HG03432 (cell line): ENCODE measurements around the gene UGGT2.
"Not testable (repeated sequence)": the region's sequence is repeated elsewhere in the genome, so short reads cannot be mapped to it uniquely, and the experiment has no call there.

ENCODE experiments used
- ATAC-seq: cut with Tn5 transposase; IDR thresholded peaks from one replicate; pipeline ENCODE4 v1.9.1; 2021; ENCODE audit warnings: mild to moderate bottlenecking, moderate library complexity; ENCODE audit not compliant: unreplicated experiment

Gene UGGT2

DNA sequence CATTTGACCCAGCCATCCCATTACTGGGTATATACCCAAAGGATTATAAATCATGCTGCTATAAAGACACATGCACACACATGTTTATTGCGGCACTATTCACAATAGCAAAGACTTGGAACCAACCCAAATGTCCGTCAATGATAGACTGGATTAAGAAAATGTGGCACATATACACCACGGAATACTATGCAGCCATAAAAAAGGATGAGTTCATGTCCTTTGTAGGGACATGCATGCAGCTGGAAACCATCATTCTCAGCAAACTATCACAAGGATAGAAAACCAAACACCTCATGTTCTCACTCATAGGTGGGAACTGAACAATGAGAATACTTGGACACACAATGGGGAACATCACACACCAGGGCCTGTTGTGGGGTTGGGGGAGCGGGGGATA is 2.2 kb downstream of the UGGT2 start:
- not testable (repeated sequence) for ATAC-seq

DNA sequence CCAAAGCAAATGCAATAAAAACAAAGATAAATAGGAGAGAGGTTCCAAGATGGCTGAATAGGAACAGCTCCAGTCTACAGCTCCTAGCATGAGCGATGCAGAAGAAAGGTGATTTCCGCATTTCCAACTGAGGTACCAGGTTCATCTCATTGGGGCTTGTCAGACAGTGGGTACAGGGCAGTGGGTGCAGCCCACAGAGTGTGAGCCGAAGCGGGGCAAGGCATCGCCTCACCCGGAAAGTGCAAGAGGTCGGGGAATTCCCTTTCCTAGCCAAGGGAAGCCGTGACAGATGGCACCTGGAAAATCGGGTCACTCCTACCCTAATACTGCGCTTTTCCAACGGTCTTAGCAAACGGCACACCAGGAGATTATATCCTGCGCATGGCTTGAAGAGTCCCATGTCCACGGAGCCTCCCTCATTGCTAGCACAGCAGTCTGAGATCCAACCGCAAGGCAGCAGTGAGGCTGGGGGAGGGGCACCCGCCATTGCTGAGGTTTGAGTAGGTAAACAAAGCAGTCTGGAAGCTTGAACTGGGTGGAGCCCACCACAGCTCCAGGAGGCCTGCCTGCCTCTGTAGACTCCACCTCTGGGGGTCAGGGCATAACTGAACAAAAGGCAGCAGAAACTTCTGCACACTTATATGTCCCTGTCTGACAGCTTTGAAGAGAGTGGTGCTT is 6.6 kb downstream of the UGGT2 start:
- not testable (repeated sequence) for ATAC-seq

DNA sequence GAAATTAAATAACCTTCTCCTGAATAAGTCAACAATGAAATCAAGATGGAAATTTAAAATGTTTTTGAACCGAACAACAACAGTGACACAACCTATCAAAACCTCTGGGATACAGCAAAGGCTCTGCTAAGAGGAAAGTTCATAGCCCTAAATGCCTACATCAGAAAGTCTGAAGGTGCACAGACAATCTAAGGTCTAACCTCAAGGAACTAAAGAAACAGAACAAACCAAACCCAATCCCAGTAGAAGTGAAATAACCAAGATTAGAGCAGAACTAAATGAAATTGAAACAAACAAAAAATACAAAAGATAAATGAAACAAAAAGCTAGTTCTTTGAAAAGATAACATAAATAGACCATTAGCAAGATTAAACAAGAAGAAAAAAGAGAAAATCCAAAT is 9.0 kb downstream of the UGGT2 start:
- ATAC-seq: no peak

DNA sequence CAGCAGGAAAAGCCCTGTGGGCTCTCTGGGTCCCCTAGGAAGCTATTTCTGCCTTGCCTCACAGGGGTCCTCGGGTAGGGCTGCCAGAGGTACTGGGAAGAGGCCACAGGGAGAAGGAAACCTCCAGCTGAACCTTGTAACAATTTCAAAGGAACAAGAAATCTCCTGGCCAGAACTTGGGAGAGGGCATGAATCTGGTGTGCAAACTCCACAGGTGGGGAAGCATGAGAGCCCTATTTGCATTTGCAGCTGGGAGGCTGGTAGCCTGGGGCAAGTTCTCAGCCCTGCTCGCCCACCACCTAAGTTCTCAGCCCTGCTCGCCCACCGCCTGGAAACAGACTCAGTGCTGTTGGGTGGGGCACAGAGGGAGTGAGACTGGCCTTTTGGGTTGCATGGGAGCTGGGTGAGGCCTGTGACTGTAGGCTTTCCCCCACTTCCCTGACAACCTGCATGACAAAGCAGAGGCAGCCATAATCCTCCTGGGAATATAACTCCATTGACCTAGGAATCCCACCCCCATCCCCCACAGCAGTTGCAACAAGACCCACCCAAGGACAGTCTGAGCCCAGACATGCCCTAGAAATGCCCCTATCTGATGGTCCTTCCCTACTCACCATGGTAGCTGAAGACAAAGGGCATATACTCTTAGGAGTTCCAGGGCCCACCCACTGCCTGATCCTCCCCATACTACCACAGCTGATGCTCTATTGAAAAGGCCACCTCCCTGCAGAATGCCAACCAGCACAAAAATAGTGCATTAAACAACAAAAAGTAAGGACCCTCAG is 11.7 kb downstream of the UGGT2 start:
- no peak for ATAC-seq

DNA sequence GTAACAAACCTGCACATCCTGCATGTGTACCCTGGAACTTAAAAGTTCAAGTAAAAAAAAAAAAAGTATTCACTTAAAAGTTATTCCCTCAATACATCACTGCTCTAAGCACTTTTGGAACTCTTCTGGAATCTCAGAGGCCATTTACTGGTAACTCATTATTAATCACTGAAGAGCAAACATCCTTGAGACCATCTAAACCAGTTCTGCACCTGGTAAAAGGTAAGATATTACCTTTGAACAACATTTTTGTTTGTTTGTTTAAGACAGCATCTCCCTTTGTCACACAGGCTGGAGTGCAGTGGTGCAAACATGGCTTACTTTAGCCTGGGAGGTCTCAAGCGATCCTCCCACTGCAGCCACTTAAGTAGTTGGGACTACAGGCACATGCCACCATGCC is 16.7 kb downstream of the UGGT2 start:
- no peak for ATAC-seq

DNA sequence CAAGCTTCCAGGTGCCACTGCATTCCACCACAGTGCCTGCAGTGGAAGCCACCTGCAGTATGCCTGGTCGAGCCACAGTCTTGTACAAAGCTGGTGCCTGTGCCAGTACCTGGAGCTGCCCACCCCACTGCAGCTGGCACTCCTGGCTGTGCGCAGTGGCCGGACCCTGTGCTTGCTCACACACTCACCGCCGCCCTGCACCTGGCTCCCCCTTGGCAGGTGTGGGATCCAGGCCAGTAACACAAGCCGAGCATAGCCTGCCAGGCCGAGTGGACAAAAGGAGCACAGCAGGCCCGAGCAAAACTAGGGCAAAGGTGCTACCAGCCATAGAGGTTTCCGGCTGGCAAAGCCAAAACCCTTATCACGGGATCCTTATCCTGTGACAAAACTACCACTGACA is 18.5 kb downstream of the UGGT2 start:
- no peak for ATAC-seq

DNA sequence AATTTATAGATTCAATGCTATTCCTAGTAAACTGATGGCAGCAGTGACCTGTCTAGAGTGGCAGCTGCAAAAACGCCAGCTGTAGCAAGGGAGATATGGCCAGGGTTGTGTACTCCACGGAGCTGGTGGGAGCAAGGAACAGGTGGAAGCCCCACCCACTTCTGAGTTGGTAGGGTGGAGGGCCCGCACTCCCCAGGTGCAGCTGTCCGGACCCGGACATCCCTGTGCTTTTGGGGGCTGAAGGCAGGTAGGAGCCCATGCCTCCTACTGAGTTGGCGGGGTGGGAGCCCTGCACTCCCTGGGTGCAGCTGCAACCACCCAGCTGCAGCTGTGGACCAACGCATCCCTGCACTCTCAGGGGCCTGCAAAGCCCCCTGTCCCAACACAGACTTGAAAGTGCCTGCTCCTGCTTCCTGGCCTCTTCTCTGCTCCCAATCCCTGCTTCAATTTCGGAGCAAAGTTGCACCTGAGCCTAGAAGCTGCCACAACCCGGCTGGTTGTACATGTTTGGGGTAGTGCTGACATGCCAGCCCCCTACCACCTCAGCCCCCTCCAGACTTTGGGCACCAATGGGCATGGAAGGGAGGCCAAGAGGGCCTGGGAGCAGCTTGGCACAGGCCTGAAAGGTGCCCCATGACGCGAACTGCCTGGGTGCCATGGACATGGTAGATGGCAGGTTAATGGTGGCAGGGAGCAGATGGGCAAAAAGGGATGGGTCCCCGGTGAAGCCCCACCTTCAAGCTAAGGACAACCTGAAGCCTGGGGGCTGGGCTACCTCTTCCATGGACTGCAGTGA is 19.8 kb downstream of the UGGT2 start:
- ATAC-seq: no peak

DNA sequence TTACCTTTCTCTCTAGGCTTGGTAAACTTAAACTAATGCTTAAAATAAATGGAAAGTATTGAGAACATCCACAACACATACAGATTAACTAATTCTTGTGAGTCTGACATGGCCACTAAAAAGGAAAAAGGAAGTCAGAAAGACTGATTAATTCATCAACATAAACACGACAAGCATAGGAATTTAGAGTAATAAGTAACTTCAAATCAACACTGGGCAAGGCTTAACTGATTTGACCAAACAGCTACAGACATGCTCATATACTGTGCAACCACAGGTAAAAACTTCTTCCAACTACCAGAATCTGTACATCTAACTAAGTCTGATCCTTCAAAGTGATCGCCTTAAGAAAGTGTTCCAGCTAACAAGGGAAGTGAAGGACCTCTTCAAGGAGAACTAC is 20.5 kb downstream of the UGGT2 start:
- ATAC-seq: no peak

DNA sequence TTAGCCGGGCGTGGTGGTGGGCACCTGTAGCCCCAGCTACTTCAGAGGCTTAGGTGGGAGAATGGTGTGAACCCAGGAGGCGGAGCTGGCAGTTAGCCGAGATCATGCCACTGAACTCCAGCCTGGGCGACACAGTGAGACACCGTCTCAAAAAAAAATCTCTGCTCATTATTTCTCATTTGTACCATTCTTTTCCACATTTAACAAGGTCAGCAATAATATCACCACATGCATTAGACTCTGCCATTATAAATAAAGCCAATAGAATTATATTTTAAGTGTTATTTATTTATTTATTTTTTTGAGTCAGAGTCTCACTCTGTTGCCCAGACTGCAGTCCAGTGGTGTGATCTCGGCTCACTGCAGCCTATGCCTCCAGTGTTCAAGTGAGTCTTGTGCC is 24.2 kb downstream of the UGGT2 start:
- no peak for ATAC-seq

DNA sequence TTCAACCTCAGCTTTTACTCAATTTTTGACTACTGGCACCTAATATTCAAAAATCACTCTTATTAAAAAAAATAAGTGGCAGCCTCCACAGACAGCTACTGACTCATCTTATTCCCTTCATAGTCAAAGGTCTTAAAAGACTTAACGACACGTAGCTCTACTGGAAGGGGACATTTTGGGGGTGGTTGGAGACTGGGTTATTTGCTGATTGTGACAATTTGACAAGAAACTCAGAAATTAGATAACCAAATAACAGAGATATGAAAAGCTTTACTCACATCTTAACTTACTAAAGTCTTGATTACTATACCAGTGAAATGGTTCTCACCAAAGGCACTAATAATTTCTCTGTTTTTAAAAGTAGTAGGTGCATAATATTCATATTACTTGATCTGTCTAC is 25.7 kb downstream of the UGGT2 start:
- no peak for ATAC-seq

DNA sequence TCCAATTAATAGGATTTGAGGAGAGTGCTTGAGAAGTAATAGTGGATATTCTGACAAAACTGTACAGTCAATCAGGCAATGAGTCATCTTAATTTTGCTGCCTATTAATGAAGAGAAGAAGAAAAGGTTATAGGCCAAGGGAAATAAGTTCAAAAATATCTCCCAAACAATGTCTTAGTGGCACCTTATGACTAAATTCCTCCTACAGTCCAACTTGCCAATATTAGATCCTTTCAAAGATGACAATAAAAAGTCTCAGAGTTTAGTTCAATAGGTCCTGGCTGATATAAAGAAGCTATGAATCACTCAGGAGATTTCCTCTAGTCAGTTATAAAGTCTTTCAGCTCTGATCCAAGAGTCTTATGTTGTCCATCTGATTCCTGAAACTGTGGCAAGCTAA is 27.9 kb downstream of the UGGT2 start:
- no peak for ATAC-seq

DNA sequence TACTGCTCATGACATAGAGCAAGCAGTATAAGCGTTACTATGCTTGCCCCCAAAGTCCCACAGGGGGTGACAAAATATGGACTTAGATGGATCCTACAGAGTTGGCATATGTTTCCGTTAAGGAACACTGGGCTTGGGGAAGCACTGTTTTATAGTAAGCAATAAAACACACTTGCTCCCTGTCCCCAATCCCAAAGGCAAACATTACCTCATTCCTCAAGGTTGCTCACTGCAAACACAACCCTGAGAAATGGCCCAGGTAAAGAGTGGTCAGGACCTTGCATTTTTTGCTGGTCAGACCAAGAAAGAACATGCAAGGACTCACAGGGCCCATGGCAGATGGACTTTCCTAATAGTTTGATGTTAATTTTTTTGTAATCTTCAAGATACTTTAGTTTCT is 32.3 kb downstream of the UGGT2 start:
- ATAC-seq: no peak

DNA sequence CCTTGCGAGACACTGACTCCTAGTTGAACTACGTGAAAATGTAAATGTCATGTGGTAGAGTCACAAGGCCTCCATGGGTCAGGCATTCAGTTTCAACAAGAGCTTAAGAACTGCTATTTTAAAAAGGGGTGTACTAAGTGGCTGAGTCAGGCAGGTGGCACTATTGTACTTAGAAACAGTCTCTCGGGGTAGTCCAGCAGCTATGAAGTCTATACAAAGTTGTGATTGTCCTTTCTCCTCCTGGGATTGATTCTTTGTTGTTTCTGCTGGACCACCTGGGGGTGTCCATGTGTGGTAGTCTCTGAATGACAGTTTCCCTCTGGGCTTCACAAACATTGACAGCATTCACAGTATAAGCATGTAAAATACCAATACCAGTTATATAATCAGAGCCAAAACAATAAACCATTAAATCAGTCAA is 33.0 kb downstream of the UGGT2 start:
- peak; percentile 96 for ATAC-seq

DNA sequence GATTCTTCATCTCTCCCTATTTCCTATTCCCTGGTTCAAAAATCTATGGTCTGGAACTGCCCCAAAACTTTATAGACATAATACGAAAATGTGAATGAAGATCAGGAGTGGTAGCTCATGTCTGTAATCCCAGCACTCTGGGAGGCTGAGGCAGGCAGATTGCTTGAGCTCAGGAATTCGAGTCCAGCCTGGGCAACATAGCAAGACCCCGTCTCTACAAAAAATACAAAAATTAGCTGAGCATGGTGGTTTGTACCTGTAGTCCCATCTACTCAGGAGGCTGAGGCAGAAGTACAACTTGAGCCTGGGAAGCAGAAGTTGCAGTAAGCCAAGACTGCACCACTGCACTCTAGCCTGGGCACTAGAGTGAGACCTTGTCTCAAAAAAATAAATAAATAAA is 35.1 kb downstream of the UGGT2 start:
- ATAC-seq: no peak

DNA sequence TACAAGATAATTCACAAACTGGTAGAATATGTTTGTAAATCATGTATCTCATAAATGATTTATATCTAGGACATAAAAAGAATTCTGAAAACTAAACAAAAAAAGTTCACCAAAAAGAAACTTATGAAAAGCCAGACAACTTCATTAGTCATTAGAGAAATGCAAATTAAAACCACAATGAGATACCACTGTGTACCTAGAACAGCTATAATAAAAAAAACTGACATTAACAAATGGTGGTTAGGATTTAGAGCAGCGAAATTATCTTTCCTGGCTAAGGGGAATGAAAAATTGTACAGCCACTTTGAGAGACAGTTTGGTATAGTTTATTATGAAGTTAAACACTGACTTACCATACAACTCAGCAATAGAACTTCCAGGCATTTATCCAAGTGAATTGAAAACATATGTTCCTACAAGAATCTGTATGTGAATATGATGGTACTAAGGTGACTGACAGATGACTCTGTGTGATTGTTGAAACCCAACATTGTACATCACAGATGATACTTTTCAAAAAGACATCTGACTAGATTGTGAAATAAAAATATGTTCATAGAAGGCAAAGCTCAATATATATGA is 41.8 kb downstream of the UGGT2 start:
- ATAC-seq: no peak

DNA sequence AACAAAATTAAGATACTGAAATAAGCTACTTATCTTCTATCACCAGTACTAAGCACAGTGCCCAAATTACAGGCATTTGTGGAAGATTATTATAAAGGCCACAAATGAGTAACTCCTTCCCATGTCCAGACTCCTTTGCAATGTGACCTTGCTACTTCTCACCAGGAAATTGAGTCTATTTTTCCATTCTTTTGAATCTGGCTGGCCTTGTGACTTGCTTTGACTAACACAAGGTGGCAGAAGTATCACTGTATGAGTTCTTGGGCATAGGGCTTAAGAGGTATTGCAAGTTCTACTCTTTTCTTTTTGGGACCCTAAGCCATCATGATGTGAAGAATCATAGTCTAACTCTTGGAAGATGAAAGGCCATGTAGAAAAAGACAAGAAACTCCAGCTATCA is 49.9 kb downstream of the UGGT2 start:
- ATAC-seq: no peak

DNA sequence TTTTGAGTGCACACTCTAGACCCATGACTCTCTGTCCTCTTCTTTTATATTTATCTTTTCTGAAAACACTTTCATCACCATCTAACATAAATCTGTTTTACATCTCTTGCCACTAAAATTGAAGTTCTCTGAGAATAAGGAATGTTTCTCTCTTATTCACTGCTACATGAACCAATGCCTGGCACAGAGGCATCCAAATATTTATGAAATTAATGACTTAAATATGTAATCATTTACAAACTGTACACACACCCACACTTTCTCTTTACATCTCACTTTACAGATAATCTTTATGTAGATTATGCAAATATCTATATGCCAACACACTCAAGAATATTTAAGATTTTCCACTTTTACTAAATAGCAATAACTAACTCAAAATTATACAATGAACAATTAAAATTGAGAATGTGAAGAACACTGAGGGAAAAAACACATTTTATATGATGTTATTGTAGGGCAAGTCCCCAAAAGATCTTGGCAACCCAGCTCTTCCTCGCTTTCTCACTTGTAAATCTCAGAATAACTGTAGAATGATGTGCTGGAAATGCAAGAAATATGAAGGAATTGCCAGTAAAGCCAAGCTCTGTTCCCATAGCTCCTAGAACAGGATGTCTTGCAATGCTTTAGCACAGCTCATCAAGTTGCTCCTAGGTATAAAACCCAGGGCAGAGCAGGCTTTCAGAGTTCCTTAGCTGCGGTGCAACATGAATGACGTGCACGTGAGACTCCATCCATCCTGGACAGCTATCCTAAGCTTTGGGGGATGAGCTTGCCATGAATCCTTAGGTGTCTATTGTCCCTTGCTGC is 50.7 kb downstream of the UGGT2 start:
- ATAC-seq: no peak

DNA sequence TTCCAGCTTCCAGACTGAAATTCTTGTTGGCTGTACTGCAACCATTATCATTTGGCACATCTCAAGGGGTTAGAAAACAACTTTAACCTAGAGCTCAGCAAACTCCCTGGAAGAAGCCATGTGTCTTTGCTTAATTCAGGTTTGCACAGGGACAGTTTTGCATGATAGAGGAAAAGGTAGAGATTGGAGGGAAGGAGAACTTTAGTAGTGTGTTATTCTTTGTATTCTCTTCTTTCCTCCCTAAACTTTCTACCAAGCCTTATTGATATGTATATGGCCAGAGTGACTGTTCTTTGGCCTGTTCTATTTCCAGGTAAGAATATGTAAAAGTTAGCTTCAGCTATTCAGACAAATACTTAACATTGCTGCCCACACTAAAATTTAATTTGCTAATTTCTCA is 53.1 kb downstream of the UGGT2 start:
- no peak for ATAC-seq

DNA sequence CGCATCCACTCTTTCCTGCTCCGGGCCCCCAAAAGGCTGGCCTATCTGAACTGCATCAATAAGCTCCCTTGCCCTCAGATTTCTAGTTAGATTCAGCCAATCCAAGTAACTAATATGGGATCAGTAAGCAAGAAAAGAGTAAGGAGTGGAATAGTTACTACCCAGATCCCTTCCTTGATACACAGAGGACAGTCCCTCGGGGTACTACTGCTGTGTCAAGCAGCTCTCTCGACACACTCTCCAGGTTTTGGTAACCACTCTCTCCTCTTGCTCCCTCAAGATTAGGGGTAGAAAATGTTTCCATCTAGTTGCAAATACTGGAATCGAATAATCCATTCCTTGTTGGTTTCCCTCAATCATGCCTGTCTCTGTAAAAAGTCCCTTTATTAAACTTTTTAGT is 65.4 kb downstream of the UGGT2 start:
- no peak for ATAC-seq

DNA sequence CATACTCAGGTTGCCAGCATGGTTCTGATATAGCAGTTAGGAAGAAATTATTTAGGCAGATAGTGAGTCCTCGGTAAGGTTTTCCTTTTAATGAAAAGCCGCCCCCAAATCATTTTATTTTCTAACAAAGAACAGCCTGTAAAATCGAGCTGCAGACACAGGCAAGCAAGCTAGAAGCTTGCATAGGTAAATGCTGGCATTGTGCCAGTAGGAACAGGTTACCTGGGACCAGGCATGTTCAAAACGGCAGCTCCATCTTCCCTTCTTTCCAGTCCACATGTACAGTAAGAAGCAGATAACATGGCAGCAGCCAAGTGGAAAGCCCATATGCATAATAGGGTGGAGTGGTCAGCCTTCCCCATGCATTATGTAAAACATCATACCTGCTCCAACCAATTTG is 71.1 kb downstream of the UGGT2 start:
- no peak for ATAC-seq

DNA sequence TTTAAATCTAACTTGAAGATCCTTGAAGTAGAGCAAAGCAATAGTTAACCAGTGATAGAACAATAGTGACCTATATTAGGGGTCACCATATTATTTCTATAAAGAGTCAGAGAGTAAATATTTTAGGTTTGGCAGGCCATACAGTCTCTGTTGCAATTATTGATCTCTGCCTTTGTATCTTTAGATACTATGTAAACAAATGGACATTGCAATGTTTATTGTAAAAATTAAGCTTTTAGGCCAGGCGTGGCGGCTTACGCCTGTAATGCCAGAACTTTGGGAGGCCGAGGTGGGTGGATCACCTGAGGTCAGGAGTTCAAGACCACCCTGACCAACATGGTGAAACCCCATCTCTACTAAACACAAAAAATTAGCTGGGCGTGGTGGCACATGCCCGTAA is 80.5 kb downstream of the UGGT2 start:
- ATAC-seq: not testable (repeated sequence)
